ENCODE data around the gene HSPB1.

HSPB1 gene

DNA sequence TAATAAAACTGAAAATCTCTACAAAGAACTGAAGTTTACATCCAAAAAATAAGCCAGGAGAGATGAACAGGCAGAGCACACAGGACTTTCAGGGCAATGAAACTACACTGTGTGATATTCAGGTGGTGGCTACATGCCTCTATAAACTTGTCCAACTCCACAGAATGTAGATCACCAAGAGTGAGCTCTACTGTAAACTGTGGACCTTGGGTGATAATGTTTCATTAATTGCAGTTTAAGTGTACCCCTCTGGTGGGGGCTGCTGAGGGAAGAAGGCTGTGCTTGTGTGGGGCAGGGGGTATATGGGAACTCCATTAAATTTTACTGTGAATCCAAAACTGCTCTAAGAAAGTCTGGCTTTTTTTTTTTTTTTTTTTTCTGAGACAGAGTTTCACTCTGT lies 33.6 kb downstream of the HSPB1 start:
- H3K4me3 ChIP-seq (ENCODE audit: low read depth, low read length): no peak overlapping the region
- no peak for TF ChIP-seq CTCF (IDR thresholded peaks at IDR 0.05; ENCODE audit: control insufficient read depth, extremely low read depth, insufficient read depth)
- DNase-seq (ENCODE audit: low read depth): no peak

DNA sequence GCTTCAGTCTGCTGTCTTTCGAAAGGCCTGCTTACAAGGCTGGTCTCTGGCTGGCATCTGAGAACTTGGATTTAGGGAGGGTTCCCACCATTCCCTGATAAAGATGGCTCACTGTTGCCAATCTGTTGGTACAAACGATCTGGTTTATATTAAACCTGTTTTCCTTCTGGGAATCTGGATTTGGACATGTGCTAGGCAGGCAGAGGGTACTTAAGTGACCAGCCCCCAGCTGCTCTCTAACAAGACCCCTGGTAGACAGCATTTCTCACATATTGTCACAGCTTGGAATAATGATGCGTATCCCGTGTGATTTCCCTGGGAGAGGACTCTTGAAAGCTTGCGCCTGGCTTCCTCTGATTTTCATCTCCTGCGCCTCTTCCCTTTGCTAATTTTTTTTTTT lies 34.7 kb downstream of the HSPB1 start:
- no peak overlapping the region for H3K4me3 ChIP-seq (ENCODE audit: low read depth, low read length)
- no peak for TF ChIP-seq CTCF (IDR thresholded peaks at IDR 0.05; ENCODE audit: control insufficient read depth, extremely low read depth, insufficient read depth)
- no peak for DNase-seq (ENCODE audit: low read depth)

DNA sequence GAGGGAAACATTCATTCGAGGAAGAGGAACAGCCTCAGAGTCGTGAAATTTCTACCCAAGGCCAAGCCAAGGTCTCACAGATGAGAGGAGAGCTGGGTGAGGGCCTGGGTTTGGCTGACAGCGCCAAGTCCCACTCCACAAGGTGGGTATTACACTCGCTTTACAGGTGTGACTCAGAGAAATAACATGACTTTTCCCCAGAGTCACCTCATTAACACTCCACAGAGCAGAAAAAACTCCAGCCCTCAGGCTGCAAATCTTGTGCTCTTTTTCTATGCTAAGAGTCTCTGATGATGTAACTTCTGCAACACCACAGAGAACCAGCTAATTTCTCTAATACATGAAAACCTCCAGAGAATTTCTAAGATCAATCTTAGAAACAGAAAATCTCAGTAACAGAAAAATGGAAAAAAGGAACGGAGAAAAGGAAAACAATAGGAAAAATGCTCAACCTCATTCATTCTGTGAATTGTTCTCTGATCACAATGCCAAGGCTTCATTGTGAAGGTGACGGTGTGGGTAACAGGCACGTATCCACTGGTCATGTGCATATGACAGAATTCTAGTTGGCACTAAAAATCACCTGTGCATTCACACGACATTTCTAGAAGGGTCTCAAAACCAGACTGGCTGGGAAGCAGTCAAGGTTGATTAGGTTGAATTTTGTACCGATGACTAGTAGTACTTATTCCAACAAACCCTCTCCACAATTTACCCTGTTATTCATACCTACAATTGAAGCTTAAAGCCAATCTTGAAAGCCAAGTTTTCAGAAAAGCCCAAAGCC lies 36.0 kb downstream of the HSPB1 start:
- no peak overlapping the region for H3K4me3 ChIP-seq (ENCODE audit: low read depth, low read length)
- DNase-seq (ENCODE audit: low read depth): no peak
- TF ChIP-seq CTCF (IDR thresholded peaks at IDR 0.05; ENCODE audit: control insufficient read depth, extremely low read depth, insufficient read depth): no peak

DNA sequence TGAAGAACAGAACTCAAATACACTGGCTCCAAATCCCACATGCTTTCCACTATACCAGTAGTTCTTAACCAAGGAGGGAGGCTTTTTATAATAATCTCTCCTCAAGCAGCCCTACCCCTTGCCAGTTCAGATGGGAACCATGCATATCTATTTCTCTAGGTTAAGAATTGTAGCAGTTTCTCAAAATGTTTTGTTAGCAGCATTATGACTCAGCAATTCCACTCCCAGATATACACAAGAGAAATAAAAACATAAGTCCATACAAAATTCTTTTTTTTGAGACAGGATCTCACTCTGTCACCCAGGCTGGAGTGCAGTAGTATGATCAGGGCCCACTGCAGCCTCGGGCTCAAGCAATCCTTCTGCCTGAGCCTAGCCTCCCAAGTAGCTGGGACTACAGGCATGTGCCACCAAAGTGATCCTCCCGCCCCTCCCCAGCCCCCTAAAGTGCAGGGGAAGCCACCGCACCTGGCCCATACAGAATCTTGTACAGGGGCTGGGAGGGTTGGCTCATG lies 38.2 kb downstream of the HSPB1 start:
- no peak overlapping the region for H3K4me3 ChIP-seq (ENCODE audit: low read depth, low read length)
- TF ChIP-seq CTCF (IDR thresholded peaks at IDR 0.05; ENCODE audit: control insufficient read depth, extremely low read depth, insufficient read depth): no peak
- DNase-seq (ENCODE audit: low read depth): no peak

GRCh38 chr7:76342222-76342621 lies 39.7 kb downstream of the HSPB1 start:
- DNase-seq (ENCODE audit: low read depth): no peak
- no peak overlapping the region for H3K4me3 ChIP-seq (ENCODE audit: low read depth, low read length)
- TF ChIP-seq CTCF (IDR thresholded peaks at IDR 0.05; ENCODE audit: control insufficient read depth, extremely low read depth, insufficient read depth): no peak

DNA sequence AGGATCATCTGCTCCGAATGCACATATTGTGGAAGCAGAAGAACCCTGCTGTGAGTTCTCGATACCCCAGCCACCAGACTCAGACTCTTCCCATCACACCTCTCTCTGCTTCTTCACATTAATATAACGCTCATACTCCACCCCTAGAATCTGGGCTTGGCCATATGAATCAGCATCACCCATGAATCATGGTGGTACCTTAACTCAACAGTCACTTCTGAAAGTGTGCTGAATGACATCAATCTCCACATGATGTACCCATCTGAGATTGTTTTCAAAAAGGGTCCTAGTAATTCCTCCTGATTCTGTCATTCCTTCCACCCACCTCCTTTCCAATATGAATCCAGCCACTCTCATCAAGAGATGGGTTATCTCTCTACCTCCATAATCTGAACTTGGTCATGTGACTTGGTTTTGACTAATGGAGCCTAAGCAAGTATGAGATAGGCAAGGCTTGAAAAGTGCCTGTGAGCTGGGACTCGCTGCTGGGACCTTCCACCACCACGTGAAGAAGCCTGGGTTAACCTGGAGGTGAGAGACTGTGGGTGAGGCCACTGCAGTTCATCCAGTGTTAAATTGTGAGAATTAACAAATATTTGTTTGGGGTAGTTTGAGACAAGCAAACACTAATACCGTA lies 40.9 kb downstream of the HSPB1 start:
- H3K4me3 ChIP-seq (ENCODE audit: low read depth, low read length): no peak overlapping the region
- no peak for TF ChIP-seq CTCF (IDR thresholded peaks at IDR 0.05; ENCODE audit: control insufficient read depth, extremely low read depth, insufficient read depth)
- no peak for DNase-seq (ENCODE audit: low read depth)
